IPS-NIHi11 (cell line): ENCODE data around the gene PACRG.

ENCODE experiments used
- DNase-seq: peaks from one replicate; pipeline ENCODE4 v3.0.0; 2012; ENCODE audit warnings: mixed read lengths, low spot score

PACRG gene

DNA sequence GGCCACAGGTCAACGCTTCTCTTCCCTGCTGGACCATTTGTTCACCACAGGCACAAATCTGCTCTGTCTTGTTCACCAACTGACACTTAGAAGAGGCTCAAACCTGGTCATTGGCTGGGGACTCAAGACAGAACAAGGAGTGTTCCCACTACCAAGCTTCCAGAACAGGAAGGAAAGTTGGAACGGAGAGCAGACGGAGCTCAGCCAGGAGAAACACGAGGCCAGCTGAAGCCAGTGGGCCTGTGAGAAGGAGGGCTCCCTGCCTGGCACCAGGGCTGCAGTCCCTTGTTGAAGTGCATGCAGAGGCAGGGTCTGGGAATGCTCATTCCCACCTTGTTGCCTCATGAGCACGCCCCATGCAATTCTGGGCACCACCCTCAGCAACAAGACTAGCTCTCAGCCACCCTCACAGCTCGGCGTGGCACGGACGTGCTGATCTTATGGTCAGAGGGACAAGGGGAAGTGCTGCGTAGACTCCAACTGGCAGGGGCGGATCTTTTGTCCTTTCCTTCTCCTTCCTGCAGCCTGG lies 450.2 kb downstream of the PACRG start:
- no peak for DNase-seq

DNA sequence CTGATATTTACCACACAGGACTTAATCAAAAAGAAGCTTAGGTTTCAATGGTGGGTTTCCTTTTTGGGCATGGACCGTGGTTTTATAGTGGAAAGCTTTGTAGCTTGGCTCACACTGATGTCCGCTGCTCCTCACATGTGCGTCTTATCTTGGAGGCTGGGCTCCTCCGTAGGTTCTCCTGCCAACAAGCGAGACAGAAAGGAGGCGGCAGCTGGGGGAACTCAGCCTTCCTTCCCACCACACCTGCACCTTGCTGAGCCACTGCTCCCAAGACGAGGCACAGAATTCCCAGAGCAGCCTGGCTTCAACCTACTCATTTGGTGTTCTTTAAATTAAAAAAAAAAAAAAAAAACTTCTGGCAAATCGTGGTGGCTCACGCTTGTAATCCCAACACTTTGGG lies 451.3 kb downstream of the PACRG start:
- no peak for DNase-seq

DNA sequence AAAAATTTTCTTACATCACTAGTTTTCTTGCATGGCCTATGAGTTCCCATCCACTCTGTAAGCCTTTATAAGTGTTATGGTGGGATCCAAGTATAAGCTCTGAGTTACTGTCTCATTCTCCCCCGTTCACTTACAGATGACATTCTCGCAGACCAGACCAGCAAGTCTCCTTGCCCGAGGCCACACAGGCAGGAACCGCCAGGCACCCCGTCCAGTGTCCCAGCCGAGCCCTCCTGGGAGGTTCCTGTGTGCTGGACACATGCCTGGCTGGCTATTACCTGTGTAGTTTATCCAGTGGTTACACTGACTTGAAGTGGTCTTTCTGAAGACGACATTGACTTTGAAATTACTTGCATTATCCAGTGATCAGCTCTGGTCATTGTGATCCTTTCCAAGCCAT lies 451.9 kb downstream of the PACRG start:
- no peak for DNase-seq

DNA sequence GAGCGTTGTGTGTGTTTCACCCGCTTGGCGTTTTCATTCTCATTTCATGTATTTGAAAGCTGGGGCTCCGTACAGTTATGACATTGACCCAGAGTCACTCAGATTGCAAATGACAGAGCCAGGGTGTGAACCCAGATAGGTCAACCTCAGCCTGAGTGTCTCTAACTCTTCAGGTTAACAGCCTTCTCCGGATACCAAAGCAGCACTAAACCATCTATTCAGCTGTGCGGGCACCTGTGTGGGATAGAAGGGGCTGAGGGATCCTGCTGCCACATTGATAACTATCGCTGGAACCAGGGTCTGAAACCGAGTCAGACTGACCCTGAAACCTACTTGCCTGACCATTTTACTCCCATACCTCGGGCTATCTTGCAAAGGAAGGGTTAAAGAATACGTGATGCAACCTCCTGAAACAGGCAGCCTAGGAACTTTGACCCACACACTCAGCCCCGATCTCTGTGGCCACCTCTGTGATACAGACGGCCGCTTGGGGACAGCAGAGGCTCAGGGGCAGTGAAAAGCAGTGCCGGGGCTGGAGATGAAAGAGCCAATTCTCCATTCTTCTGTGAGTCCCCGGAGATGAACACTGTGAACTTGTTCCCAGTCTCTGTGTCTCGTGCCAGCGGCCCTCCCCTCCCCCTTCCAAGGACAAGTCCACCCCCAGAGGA lies 453.2 kb downstream of the PACRG start:
- peak; percentile 71 for DNase-seq

DNA sequence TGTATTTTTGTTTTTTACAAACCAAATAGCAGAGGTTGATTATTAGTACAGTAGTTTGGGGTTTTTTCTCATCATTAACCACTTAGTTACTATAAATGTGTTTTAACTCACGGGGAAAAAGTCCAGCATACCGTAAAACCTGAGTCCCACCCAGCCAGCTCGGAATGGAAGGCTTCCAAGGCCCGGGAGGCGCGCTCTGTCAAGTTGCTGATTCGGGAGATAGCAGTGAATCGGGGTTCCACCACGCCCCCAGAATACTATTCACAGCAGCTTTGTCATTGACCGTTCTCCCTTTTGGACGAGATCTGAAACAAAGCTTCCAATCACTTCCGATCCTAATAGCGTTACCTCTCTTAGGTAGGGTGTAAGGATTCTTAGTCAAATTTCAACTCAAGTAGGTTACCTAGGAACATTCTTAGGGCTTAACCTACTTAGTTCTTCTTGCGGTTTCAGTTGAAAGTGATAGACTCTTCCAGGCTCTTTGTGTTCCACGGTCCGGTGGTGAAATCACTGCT lies 453.9 kb downstream of the PACRG start:
- DNase-seq: no peak

DNA sequence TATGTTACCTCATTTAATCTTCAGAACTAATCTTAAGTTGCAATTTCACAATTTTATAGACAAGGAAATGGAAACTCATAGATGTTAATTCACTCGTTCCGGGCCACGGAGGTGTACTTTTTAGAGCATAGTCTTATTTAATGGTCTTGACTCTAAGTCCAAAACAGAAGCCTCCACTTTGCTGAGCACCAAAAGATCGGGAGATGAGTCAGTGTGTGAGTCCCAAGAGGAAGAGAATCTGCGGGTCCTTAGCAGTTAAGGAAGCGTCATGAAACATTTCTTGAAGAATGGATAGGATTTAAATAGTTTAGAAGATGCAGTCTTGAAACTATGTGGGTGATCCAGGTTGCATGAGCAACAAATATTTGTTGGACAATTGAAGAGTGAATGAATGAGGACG lies 454.9 kb downstream of the PACRG start:
- DNase-seq: no peak

DNA sequence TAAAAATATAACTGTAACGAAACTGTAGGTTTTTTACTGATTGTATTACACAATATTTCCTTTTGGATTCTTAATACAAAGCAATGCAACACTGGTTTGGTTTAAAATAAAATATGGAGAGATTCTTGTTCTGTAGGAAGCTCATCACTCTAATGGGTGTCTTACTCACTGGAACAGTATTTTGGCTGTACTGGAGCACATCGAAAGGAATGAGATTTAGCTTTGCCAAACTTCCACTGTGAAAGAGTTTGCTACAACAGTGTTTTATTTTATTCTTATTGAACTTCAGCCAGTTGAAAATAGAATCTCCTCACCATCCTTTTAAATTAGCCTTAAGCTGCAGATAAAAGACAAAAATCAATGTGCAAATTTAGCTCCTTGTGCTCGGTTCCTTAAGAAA lies 456.0 kb downstream of the PACRG start:
- DNase-seq: no peak

DNA sequence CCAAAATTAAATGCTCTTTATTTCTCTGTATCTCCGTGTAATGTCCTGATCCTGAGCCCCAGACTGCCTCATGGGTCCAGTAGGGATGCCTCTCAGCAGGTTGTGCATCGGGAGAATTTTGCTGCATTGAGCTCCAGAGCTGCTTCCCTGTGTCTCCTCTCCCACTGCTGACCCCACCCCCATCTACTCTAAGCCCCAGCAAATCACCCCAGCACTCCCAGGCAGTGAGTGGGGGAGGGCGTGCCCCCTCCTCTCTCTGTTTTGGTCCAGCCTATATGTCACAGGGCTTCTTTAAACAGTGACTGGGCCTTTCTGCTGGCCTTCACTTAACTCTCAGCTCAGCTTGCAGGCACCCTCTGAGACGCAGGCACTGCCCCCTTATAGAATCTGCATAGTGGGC lies 458.0 kb downstream of the PACRG start:
- no peak for DNase-seq

DNA sequence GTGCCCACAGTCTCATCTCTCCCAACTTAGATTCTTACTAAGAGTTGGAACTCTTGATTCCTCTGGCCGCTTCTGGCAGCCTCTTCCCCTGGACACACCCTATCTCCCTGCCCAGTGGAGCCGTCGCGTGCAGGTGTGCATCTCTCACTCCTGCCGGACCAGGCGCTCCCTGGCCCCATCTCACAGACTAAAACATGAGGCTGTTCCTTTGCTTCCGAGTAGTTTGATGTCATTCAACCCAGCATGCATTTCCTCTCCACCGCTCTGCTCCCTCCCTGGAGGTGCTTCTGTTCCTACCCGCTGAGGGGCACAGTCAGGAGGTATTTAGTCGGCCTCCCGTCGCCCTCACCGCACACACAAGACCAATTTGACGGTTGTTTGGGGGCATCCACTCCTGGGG lies 458.8 kb downstream of the PACRG start:
- DNase-seq: no peak

DNA sequence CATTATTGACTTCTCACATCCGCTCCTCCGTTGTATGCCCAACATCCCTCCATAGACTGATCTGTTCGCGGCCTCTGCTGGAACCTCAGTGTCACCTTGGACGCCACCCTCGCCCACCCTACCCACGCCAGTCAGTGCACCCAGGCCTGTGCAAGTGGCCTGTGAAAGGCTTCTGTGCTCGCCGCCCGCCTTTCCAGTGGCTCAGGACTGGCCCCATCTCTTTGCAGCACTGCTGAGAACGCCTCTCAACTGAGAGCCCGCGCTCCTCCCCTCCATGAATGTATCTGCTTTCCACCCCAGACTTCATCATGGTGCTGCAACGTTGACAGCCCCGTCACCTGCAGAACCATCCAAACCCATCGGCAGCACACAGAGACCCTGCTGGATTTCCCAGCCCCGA lies 459.4 kb downstream of the PACRG start:
- DNase-seq: no peak

DNA sequence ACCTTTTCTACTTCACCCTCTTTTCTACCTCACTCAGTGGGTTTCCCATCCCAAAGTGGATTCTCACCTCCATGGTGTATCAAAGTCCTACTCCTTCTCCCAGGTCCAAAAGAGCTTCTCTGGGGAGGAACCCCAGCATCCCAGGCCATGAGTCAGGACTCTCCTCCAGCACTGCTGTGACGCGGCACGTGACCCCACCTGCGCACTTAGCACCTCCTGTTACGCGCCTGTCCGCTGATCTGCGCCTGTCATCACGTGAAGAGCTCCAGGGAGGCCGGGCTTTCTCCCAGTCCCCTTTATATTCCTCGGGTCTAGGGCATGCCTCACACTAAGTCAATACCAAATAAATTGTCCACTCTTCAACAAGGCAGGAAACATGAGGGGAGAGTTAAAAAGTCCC lies 459.8 kb downstream of the PACRG start:
- no peak for DNase-seq

DNA sequence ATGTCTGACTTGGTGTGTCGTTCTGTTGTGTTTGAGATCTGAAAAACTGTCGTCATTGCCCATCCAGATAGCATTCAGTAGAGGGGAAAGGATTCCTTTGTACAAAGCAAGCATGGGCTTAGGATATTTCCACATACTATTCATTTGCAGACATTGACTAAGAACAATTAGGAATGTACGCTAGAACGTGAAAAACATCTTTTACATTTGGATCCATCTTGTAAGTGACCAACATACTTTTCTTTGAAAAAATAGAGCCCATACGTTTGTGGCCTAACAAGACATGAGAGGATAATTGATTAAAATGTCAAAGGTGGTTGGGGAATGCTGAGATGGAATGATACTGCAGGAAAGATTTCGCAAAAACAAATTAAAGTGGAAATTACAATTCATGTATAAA lies 461.0 kb downstream of the PACRG start:
- DNase-seq: no peak

DNA sequence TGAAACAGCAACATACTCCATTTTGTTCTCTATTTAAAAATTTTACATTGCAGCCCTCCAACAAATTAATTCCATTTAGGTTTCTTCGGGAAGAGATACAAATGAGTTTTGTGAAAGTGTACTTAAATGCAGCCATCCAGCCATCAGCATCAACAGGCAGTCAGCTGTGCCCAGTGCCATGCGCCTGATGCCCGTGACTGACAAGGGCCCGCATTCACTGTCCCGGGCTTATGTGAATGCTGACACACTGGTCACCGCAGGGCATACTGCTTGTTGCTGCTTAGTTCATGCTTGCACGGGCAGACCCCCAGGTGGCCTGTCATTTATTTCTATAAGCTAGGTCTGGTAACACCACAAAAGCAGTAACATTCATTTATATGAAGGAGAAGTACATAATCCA lies 461.8 kb downstream of the PACRG start:
- DNase-seq: no peak

DNA sequence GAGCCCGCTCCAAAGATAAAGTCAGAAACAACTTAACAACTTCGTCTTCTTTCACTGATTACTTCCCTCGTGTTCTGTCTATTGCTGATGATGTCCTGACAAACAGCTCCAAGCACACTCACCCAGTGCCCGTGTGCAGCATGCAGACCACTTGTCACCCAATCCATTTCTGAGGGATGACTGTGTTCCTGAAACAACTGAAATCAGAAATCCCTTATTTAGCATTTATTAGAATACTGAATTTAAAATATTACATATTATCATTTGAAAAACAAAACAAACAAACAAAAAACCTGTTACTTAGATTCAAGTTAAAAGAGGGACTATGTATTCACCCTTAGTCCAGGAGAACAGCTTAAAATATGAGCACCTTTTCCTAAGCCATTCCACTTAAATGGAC lies 463.0 kb downstream of the PACRG start:
- DNase-seq: no peak

DNA sequence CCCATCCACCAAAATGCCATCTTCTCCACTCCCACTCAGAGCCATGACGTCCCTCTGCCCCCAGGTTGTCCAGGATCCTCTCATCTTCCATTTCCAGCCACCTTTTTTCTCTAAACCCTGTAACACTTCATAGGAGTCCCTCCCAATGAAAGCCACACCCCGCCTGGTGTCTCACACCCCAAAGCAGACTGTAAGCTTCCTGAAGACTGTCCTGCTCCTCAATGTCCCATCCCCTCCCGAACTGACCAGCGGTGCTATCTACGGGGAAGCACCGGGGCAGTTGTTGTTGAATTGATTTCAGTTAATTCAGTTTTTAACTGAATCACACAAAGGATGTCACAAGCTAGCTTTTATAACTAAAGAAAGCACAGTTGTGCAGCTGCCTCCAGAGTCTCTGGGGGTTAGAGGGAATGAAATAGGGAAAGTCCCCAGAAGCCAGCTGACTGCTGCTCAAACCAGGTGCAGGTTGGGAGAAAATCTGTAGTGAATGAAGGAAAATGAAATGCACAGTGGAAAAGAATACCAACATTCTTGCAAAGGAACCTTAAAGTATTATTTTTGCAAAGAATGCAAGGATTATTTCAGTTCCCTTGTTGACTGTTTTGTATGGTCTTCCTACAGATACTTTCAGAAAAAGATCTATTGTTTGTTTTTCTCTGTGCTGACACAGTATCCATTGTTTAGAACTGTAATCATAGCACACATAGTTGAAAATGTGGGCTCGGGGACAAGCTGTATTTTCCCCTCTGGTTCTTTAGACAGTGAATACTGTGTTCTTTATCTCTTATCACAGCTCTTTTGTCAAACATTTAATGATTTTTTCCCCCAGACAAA lies 464.1 kb downstream of the PACRG start:
- DNase-seq: no peak

DNA sequence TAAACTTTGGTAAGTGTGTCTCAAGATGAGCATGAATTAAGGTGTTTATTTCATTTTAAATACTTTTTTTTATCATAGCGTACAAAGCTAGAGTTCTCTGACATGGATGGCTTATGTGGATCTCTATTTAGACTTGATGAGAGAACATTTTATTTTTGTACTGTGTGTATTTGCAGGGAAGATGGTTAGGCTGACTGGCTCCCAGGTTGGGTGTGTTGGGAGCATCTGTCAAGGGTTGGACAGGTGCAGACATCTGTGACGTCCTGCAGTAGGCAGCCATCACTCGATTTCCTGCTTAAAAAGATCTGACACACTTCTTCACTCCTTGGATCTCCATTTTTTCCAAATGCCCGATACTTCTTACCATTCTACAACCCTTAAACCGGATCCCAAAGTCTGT lies 464.8 kb downstream of the PACRG start:
- no peak for DNase-seq

DNA sequence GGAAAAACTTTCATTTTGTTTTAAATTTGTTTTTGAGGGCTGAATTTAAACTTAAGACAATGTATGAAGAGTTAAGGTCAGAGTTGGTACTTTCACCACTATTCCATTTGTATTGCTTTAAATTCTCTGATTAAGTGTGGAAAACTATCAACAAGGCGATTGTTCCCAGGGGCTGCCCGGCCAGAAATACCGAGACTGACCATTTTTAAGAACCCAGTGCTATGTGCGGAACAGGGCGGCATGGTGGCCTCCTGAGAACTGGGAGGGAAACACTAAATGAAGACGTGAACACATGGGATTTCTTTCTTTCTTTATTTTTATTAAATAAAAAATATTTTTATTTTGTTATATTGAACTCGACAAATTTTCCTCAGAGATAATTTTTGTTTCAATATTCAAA lies 465.6 kb downstream of the PACRG start:
- DNase-seq: no peak

DNA sequence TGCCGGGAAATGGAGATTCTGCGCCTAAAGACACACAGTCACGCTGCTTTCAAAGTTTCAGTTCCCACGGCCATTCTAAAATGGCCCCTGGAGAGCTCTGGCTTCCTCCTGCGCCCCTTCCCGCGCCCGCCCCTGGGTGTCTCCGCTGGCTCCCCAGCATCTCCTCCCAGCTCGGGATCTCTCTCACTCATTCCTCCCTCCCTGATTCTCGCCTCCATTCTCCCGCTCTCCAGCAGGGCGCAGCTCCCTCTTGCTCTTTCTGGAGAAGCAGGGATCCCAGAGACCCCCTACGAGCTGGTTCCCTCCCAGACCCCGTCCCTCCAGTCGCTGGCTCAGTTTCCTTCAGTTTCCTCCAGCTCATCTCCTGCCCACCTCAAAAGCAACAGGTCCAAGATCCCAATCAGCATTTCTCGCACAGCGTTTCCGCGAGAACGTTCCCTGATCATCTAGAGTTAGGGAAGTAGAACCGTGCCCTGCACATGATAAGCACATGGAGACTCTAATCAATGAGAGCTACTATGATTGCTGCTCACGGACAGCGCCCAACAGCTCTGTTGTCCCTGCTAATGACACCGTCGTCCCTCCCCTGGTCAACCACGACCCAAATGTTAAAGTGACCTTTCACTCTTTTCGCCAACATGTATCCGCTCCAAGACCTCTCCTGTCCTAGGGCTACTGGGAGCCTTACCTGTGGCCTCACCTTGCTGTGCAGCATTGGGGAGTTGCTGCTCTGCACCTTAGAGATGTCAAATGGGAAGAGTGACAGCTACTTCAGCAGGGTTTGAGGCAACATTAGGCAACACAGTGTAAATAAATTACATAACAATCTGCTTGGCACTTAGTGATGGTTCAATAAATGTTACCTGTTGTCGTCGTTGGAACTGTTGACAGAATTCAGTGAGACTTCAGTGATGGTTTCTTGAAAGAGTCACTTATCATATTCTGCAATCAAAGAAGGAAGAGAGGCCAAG lies 468.2 kb downstream of the PACRG start:
- DNase-seq: peak; percentile 27

DNA sequence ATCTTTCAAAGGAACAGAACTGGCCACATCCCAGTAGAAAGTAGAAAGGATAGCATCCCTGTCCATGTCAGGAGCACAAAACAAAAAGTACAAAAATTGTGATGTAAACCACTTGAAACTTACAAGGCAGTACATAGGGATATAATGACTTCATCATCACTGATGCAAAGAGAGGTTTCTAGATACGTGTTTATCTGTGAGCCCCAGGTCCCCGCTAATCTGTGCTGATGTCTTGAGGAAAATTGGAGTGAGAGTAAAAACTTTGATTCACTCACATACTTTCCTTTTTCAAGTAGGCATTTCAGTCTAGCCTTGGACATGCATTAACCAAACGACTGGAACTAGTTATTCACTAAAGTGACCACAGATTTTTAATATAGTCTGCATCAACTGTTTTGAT lies 470.1 kb downstream of the PACRG start:
- no peak for DNase-seq

DNA sequence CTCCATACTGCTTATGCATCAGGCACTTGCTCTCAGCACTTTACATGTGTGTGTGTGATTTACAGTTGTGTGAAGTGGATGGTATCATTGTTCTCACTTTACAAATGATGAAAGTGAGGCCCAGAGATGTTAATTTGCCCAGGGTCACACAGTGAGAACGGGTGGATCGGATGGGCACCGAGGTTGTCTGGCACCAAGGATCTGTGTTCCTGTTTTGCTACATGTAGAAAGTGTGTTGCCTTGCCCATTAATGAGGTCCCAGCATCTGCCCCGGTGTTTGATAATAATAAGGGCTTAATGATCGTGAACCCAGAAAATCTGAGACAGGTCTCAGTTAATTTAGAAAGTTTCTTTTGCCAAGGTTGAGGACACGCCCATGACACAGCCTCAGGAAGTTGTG lies 470.6 kb downstream of the PACRG start:
- no peak for DNase-seq

DNA sequence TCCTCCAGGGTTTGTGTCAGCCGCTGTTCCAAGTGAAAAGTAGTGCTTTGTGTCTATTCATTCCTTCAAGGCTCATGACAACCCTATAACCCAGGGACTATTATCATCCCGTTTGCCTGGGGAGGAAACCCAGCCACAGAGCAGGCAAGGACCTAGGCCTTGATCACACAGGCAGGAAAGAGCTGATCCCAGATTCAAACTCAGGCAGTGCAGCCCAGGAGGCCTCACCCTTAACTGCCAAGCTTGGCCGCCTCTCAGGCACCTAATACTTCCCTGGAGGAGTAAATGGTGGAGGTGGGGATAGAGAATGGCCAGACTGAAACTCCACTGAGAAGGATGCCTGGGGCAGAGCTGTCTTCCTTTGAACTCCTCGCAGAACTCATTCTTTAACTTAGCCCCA lies 471.6 kb downstream of the PACRG start:
- DNase-seq: no peak

DNA sequence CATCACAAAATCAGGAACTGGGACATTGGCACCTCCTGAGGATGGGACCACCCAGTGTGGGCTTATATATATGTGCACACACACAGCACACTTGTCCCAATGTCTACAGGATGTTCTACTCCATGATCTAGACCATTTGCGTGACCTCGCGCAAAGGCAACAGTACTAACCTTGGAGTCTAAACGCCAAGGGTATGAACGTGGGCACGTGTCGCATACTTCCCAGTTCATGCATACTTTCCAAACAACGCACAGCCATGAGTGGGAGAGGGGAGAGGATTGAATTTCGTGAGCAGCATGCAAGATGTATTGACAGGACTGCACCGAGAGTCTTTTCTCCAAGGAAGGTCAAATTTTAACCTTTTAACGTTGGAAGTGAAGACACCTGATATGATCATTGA lies 472.5 kb downstream of the PACRG start:
- DNase-seq: no peak
